Measurements from ENCODE around the gene ATP13A3.

Gene ATP13A3

DNA sequence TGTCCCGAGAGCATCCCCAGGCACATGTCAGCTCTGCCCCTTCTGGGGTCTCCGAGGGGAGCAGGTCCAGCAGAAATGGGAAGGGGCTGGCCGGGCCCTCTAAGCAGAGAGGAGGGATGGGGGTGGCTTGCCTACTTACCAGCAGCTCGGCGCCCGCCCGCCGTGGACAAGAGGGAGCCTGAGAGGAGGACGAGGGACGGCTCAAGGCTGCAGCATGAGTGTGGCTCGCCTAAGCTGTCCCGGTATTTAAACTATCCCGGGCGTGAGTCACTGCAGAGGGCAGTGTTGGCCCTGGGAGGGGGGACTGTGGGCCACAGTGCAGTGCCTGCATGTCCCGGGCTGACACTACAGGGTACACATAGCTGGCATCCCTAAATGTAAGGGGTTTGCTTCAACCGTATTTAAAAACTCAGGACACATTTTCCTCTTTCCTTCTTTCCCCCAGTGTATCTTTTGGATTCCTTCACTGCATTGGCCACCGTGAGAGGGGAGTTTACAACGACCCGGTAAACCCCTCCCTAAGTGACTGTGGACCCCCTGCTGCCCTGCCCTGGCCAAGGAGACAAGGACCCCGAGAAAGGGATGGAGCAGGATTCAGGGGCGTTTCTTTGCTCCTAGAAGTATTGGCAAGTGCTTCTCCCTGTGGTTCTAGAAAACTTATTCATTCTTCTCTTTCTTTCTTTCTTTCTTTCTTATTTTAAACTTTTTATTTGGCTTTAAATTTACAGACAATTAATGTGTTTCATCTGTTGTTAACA, 117.1 kb downstream of the ATP13A3 start, which contains the start of gene LRRC15:
Gene LRRC15 (minus strand): TSS at position 222 of the 758 bp plus-strand sequence. CDS start 8,700 bp downstream, outside the sequence.
- no peak for DNase-seq (ENCODE audit: low read depth)

GRCh38 chr3:194368918-194369317, 117.9 kb downstream of the ATP13A3 start:
- no peak for DNase-seq (ENCODE audit: low read depth)

DNA sequence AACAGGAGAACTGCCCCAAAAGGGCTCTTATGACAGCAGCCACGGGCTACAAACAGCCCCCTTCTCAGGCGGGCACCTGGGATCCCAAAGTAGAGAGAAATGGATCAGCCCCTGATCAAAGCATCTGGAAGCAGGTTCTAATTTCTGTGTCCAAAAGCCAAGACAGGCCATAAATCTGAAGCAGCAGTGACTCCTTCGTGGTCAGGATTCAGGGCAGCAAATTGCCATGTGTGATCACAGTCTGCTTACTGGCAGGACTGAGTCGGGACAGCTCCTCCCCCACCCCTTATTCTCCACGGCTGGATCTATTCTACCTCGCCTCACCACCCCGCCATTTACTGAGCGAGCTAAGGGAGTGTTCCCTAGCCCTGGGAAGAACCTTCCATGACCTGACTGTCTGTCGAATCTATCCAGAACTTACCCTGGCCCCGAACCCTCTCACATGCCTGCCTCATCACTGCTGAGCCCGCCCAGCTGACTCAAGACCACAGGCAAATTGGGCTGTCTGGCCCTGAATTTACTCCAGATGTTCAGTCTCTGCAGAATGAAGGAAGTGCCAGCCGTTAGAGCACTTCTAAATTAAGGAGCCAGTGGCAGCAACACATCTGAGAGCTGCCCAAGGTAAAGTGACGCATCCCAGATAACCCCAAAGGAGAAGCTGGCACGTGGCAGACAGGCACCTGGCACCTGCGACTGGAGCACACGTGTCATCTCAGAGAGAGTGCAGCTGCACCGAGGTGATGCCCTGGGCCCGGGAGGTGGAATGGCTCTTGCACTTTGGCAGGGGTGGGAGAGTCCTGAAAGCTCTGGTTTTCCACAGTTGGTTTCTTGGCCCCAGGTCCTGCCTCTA, 118.6 kb downstream of the ATP13A3 start:
- no peak for DNase-seq (ENCODE audit: low read depth)

GRCh38 chr3:194365978-194366490, 120.8 kb downstream of the ATP13A3 start:
- no peak for DNase-seq (ENCODE audit: low read depth)

- DNase-seq (ENCODE audit: low read depth): no peak
Observed at GRCh38 chr3:194365526-194365925, 121.3 kb downstream of the ATP13A3 start.

DNA sequence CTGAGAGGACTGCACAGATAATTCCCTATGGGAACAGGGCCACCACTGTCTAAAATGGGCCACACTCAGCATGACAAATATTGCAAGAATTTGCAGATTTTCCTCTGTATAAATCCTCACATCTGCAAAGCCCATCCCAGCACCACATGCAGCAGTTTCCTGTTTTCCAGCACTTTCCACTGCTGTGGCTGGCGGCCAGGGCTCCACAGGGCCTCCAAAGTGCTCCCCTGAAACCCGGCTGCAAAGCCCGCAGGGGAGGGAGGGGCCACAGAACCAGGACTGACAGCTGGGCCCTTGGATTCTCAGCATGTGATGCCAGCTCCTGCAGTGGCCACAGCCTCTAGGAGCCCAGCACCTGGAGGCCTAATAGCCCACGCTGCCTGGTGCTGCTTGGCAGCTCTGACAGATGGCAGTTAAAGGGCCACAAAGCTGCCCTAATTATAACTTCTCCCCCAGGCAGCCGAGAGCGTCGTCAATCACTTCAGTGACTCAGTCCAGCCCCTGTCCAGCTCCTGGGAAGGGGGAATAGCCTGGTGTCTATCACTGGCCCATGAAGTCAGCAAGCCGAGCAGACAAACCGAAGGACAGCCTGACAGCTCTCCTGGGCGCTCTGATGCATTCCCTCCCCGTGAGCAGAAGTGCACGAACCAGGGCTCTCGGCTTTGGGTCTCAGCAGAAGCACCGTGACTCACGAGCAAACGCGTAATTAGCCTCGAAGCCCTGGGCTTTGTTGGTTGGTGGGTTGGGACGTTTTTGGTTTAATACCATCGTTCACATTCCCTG, 122.0 kb downstream of the ATP13A3 start:
- no peak for DNase-seq (ENCODE audit: low read depth)

DNA sequence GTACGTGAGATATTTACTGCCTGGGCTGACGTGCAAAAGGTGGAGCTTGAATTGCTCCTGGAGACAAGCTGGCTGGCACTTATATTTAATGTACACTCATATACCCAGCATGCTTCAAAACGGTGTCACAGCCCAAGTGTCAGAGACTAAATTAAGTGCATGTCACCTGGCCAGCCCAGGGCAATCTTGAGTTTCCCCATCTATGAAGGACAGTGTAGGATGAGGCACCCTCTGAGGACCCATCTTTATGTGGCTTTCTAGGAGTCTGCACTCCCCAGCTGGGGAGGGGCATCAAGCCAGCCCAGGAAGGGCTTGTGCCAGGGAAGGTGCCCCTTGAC, 122.5 kb downstream of the ATP13A3 start:
- DNase-seq (ENCODE audit: low read depth): no peak

DNA sequence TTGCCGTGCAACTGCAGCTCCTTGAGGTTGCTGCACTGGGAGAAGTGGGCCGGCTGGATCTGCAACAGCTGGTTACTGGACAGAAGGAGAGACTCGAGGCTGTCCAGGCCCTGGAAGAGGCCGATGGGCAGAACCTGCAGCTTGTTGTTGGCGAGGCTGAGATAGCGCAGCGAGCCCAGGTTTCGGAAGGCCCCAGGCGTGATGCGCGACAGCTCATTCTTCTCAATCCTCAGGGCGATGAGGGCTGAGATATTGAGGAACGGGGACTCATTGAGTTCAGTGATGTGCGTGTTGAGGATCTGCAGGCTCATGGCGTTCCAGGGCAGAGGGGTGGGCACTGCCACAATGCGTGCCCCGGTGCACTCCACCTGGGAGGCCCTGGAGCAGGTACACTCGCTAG, 126.2 kb downstream of the ATP13A3 start:
- DNase-seq (ENCODE audit: low read depth): no peak

- no peak for DNase-seq (ENCODE audit: low read depth)
Observed at GRCh38 chr3:194357681-194358080, 129.1 kb downstream of the ATP13A3 start.

GRCh38 chr3:194355379-194355778, 131.4 kb downstream of the ATP13A3 start:
- no peak for DNase-seq (ENCODE audit: low read depth)

DNA sequence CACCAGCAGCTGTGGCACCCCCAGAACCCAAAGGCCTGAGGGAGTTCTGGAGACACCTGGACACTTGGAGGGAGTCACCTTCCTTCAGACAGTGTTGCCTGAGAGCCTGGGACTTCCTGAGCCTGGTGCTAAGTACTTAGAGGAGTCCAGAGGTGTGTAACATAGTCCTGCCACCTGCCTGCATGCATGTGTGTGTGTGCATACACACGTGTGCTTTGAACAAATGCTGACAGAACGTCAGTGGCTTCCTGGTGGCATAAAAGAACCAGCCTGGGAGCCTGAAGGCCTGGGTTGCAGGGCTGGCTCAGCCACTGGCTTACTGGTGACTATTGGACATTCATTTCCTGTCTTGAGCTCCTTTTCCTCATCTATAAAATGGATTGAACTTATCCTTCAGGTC, 132.5 kb downstream of the ATP13A3 start:
- DNase-seq (ENCODE audit: low read depth): no peak
